B cell (primary cell): Measurements from ENCODE around the gene CAMK1. TPM values are rescaled to one million over a fixed set of nuclear protein-coding genes. Genes with fewer than 3 reads are reported as not detected.

Experiments
- ATAC-seq: fragments of 200-7000 bp; cut with Tn5 transposase; one replicate; pipeline ENCODE4 v1.10.0; 2021; ENCODE audit warnings: low read depth, mild to moderate bottlenecking, moderate number of reproducible peaks, moderate library complexity
- CTCF ChIA-PET: fragments of 350-600 bp; sonication (Branson Sonifier 250); formaldehyde crosslinking; loops from one replicate; lab custom pipeline; 2021; ENCODE audit warnings: antibody characterized with exemption, inconsistent platforms; lab: Charles Lee
- POLR2A ChIA-PET: fragments of 350-600 bp; sonication (Branson Sonifier 250); formaldehyde crosslinking; loops from one replicate; lab custom pipeline; 2021; ENCODE audit warnings: antibody characterized with exemption; lab: Charles Lee
- DNase-seq: peaks from one replicate; pipeline ENCODE4 v3.0.0; 2013
- H2AFZ ChIP-seq: 2 replicates; pipeline ENCODE4 v1.6.1; 2012; ENCODE audit warnings: mild to moderate bottlenecking, low read depth, low read length; ENCODE audit not compliant: insufficient read depth, poor library complexity, severe bottlenecking
- H3K27ac ChIP-seq, 2 donors: 1 replicate in 1 of 2; 2 replicates in 1 of 2; pipeline ENCODE4 v1.5.1; 2012 to 2013; ENCODE audit warnings: low read length in 2 of 2, mild to moderate bottlenecking in 2 of 2, moderate library complexity in 1 of 2
- H3K27me3 ChIP-seq, 4 experiments: fragments of 200-600 bp in 1 of 4; sonication (generic) in 1 of 4; replicated peaks in 1 of 4; 1 replicate in 2 of 4; 2 replicates in 2 of 4; pipeline versions ENCODE4 v1.6.1 to v1.7.0; 2013 to 2016; ENCODE audit warnings: low read length in 3 of 4, mild to moderate bottlenecking in 2 of 4, mixed read lengths in 1 of 4, moderate library complexity in 1 of 4; ENCODE audit not compliant: insufficient read depth in 4 of 4, control insufficient read depth in 3 of 4; ENCODE audit errors: control extremely low read depth in 1 of 4
- H3K36me3 ChIP-seq, 2 experiments: replicated peaks in 1 of 2; 1 replicate in 1 of 2; 2 replicates in 1 of 2; pipeline versions ENCODE4 v1.6.1 to v1.7.1; 2013; ENCODE audit warnings: low read length in 1 of 2; ENCODE audit not compliant: insufficient read depth in 2 of 2, control insufficient read depth in 1 of 2; ENCODE audit errors: control extremely low read depth in 1 of 2, extremely low read depth in 1 of 2
- H3K4me1 ChIP-seq, 2 donors: fragments of 200-600 bp in 1 of 2; sonication (generic) in 1 of 2; 1 replicate in 1 of 2; 2 replicates in 1 of 2; pipeline versions ENCODE4 v1.5.1 to v1.6.1; 2013 to 2017; ENCODE audit warnings: low read length in 2 of 2; ENCODE audit not compliant: control insufficient read depth in 2 of 2, insufficient read depth in 2 of 2
- H3K4me2 ChIP-seq: replicated peaks from 2 replicates; pipeline ENCODE3; 2012; ENCODE audit warnings: mild to moderate bottlenecking, low read depth, low read length; ENCODE audit not compliant: poor library complexity, severe bottlenecking
- H3K4me3 ChIP-seq, 5 experiments: fragments of 200-600 bp in 1 of 5; sonication (generic) in 1 of 5; 1 replicate in 3 of 5; 2 replicates in 2 of 5; pipeline versions ENCODE4 v1.5.1 to v1.7.0; 2011 to 2016; ENCODE audit warnings: low read length in 4 of 5, mild to moderate bottlenecking in 4 of 5, low read depth in 2 of 5, control low read depth in 1 of 5, moderate library complexity in 1 of 5; ENCODE audit not compliant: insufficient read depth in 1 of 5; ENCODE audit errors: control extremely low read depth in 1 of 5, extremely low read depth in 1 of 5
- H3K79me2 ChIP-seq: fragments of 200-600 bp; sonication (generic); one replicate; pipeline ENCODE4 v1.6.0; 2016; ENCODE audit warnings: low read length; ENCODE audit not compliant: control insufficient read depth, insufficient read depth
- H3K9ac ChIP-seq: fragments of 200-600 bp; sonication (generic); 2 replicates; pipeline ENCODE4 v1.6.1; 2017; ENCODE audit warnings: mild to moderate bottlenecking, low read length, moderate library complexity
- H3K9me3 ChIP-seq, 3 donors: one replicate each; pipeline versions ENCODE4 v1.6.1 to v1.7.1; 2013; ENCODE audit warnings: low read length in 2 of 3; ENCODE audit not compliant: control insufficient read depth in 2 of 3, insufficient read depth in 1 of 3; ENCODE audit errors: control extremely low read depth in 1 of 3
- H4K20me1 ChIP-seq: 2 replicates; pipeline ENCODE4 v1.6.0; 2012; ENCODE audit warnings: mild to moderate bottlenecking, low read length; ENCODE audit not compliant: insufficient read depth, control insufficient read depth, poor library complexity, severe bottlenecking
- H3K27ac Mint-ChIP-seq: one replicate; pipeline ENCODE4 v1.8.0; 2021; ENCODE audit warnings: mixed read lengths
- H3K27me3 Mint-ChIP-seq: one replicate; pipeline ENCODE4 v1.8.0; 2021; ENCODE audit warnings: mixed read lengths
- H3K4me1 Mint-ChIP-seq: one replicate; pipeline ENCODE4 v1.8.0; 2021; ENCODE audit warnings: mixed read lengths
- H3K4me3 Mint-ChIP-seq: one replicate; pipeline ENCODE4 v1.8.0; 2021; ENCODE audit warnings: mixed read lengths
- H3K9me3 Mint-ChIP-seq: one replicate; pipeline ENCODE4 v1.8.0; 2022; ENCODE audit warnings: mixed read lengths; ENCODE audit not compliant: insufficient read depth
- CTCF ChIP-seq: fragments of 200-600 bp; IDR thresholded peaks from one replicate; pipeline ENCODE4 v1.8.0; 2022; ENCODE audit warnings: antibody characterized with exemption, mild to moderate bottlenecking
- EZH2 ChIP-seq: IDR thresholded peaks from 2 replicates; pipeline ENCODE4 v1.6.1; 2012; ENCODE audit warnings: borderline replicate concordance, low read depth, mild to moderate bottlenecking, moderate library complexity, low read length; ENCODE audit not compliant: insufficient read depth, poor library complexity, severe bottlenecking
- WGBS: methylation state at CpG from one replicate; pipeline ENCODE4 v1.1.5; 2013; ENCODE audit warnings: missing lambda C conversion rate; ENCODE audit not compliant: insufficient coverage; 5-methylcytosine and 5-hydroxymethylcytosine counted together
- intact Hi-C: fragments of 100-400 bp; cut with micrococcal nuclease; formaldehyde crosslinking; loops from one replicate; pipeline ENCODE4 v1.10.0; 2022
- polyA plus RNA-seq: library from polyadenylated mRNA; depleted of rRNA; stranded (reverse); fragments of >200 nt; gene quantifications from 2 replicates; pipeline ENCODE4 v1.2.3, GENCODE V29; 2012
- total RNA-seq, 2 donors: library from RNA; stranded (reverse); fragments of 120-200 nt in 1 of 2; gene quantifications; 1 replicate in 1 of 2; 2 replicates in 1 of 2; pipeline versions ENCODE4 v1.2.3 to v1.2.4, GENCODE V29; 2013 to 2022

The CAMK1 gene
- total and polyA plus RNA-seq, 2 donors (not counting 1 experiment from before 2014, with no cell fraction given): 0.57 to 0.82 TPM

- TF ChIP-seq CTCF: no peak
- TF ChIP-seq EZH2: no peak
- H3K9ac ChIP-seq: no peak overlapping the region
- H3K36me3 ChIP-seq: peaks cover 17 to 76% of the 10 kb centered on the region in 2 experiments
- peaks cover 22% of the 10 kb centered on the region for H3K4me1 Mint-ChIP-seq
- no peaks in the 10 kb centered on the region for H3K9me3 Mint-ChIP-seq
- H4K20me1 ChIP-seq: peaks cover 84% of the 10 kb centered on the region
- H3K27me3 ChIP-seq: no peaks in the 10 kb centered on the region
- H3K27ac ChIP-seq: no peak overlapping the region
- H3K9me3 ChIP-seq: no peaks in the 10 kb centered on the region
- no peak for ATAC-seq
- peaks cover 20 to 23% of the 10 kb centered on the region in 2 donors for H3K4me1 ChIP-seq
- no peak overlapping the region for H3K4me3 ChIP-seq
- 100% methylated on average over 4 of the region's 5 CpGs for WGBS
- intact Hi-C loops: no loop called here
- H3K4me2 ChIP-seq: no peak overlapping the region
- H3K27ac Mint-ChIP-seq: no peak overlapping the region
- no peaks in the 10 kb centered on the region for H3K27me3 Mint-ChIP-seq
- ChIA-PET CTCF (no interaction called here), POLR2A (no interaction called here)
- DNase-seq: no peak
- no peak overlapping the region for H3K4me3 Mint-ChIP-seq
- H2AFZ ChIP-seq: no peak overlapping the region
- peaks cover 74% of the 10 kb centered on the region for H3K79me2 ChIP-seq
Measured at GRCh38 chr3:9800529-9800928, 30.8 kb upstream of the CAMK1 start.

GRCh38 chr3:9797196-9797945 is 27.6 kb upstream of the CAMK1 start:
- Mint-ChIP-seq H3K9me3 (no peaks in the 10 kb centered on the region), H3K4me3 (peak overlapping the region; percentile 18), H3K4me1 (peaks cover 42% of the 10 kb centered on the region), H3K27ac (peak overlapping the region; percentile 65), H3K27me3 (no peaks in the 10 kb centered on the region)
- TF ChIP-seq EZH2: no peak
- TF ChIP-seq CTCF: no peak
- CTCF ChIA-PET: interaction anchor here (0.5 to 2.4 kb wide), 2 partner anchors 11 to 15 kb away, joined by 3 to 6 read pairs; no protein-coding TSS in a partner anchor
- no peaks in the 10 kb centered on the region for H3K27me3 ChIP-seq
- H3K9ac ChIP-seq: no peak overlapping the region
- no peaks in the 10 kb centered on the region for H3K9me3 ChIP-seq
- peaks cover 77% of the 10 kb centered on the region for H4K20me1 ChIP-seq
- no peak overlapping the region for H3K4me3 ChIP-seq
- POLR2A ChIA-PET: interaction anchor here (0.7 kb wide), 1 partner anchor 8 kb away, joined by 5 read pairs; no protein-coding TSS in a partner anchor
- no peak overlapping the region for H2AFZ ChIP-seq
- 95% methylated on average over 2 of the region's 12 CpGs for WGBS
- H3K27ac ChIP-seq: peak overlapping the region in 1 of 2 donors; percentile 99
- peaks cover 87% of the 10 kb centered on the region for H3K79me2 ChIP-seq
- H3K36me3 ChIP-seq: peaks cover 17 to 56% of the 10 kb centered on the region in 2 experiments
- ATAC-seq: no peak
- intact Hi-C loops: no loop called here
- H3K4me2 ChIP-seq: no peak overlapping the region
- no peak for DNase-seq
- peaks cover 41 to 46% of the 10 kb centered on the region in 2 donors for H3K4me1 ChIP-seq
